ENCODE results near the gene ABCC10.
"Not testable (repeated sequence)": the region's sequence is repeated elsewhere in the genome, so short reads cannot be mapped to it uniquely, and the experiment has no call there.

Gene ABCC10

GRCh38 chr6:43413002-43413401 is 14.3 kb upstream of the ABCC10 start:
- DNase-seq, result no peak

- not testable (repeated sequence) for DNase-seq
These were observed 12.1 kb upstream of the ABCC10 start for GRCh38 chr6:43415275-43415674.

- DNase-seq, result no peak
These were observed 10.4 kb upstream of the ABCC10 start for GRCh38 chr6:43416935-43417334.

GRCh38 chr6:43420012-43420709 is 7.2 kb upstream of the ABCC10 start:
- DNase-seq, result no peak

GRCh38 chr6:43421831-43422230 is 5.5 kb upstream of the ABCC10 start:
- DNase-seq, result no peak

GRCh38 chr6:43425083-43425482 is 2.3 kb upstream of the ABCC10 start:
- DNase-seq, result not testable (repeated sequence)

- no peak for DNase-seq
These were observed 374 bp upstream of the ABCC10 start for GRCh38 chr6:43426928-43427405.

- no peak for DNase-seq
These were observed 800 bp downstream of the ABCC10 start for GRCh38 chr6:43428112-43428570.

- no peak for DNase-seq
These were observed 1.5 kb downstream of the ABCC10 start for GRCh38 chr6:43428874-43429273.

GRCh38 chr6:43432009-43432945 is 4.9 kb downstream of the ABCC10 start:
- no peak for DNase-seq

- DNase-seq, result no peak
These were observed 5.8 kb downstream of the ABCC10 start for GRCh38 chr6:43433148-43433547.

GRCh38 chr6:43434001-43434840 is 6.9 kb downstream of the ABCC10 start:
- DNase-seq, result no peak

- DNase-seq, result no peak
These were observed 7.6 kb downstream of the ABCC10 start for GRCh38 chr6:43434943-43435342.

GRCh38 chr6:43435682-43436437 is 8.5 kb downstream of the ABCC10 start:
- no peak for DNase-seq

- DNase-seq, result no peak
These were observed 9.4 kb downstream of the ABCC10 start for GRCh38 chr6:43436577-43437282.

GRCh38 chr6:43437700-43438099 is 10.4 kb downstream of the ABCC10 start:
- no peak for DNase-seq

- DNase-seq, result no peak
These were observed 15.6 kb downstream of the ABCC10 start for GRCh38 chr6:43442935-43443334.

- DNase-seq, result no peak
These were observed 16.7 kb downstream of the ABCC10 start for GRCh38 chr6:43444036-43444435.

- no peak for DNase-seq
These were observed 17.2 kb downstream of the ABCC10 start for GRCh38 chr6:43444582-43444981.

GRCh38 chr6:43445576-43445975 is 18.2 kb downstream of the ABCC10 start:
- DNase-seq, result no peak

- no peak for DNase-seq
These were observed 20.3 kb downstream of the ABCC10 start for GRCh38 chr6:43447604-43448003.
